ENCODE data around the gene ATXN7L1.
"Not testable (repeated sequence)": the region's sequence is repeated elsewhere in the genome, so short reads cannot be mapped to it uniquely, and the experiment has no call there.

ATXN7L1 gene

GRCh38 chr7:105860793-105861192 is 15.6 kb downstream of the ATXN7L1 start:
- DNase-seq (ENCODE audit: low read depth in 3 of 3), result no peak

GRCh38 chr7:105857009-105857952 is 19.1 kb downstream of the ATXN7L1 start:
- DNase-seq (ENCODE audit: low read depth in 3 of 3), result no peak

GRCh38 chr7:105854498-105854897 is 21.9 kb downstream of the ATXN7L1 start:
- no peak for DNase-seq (ENCODE audit: low read depth in 3 of 3)

GRCh38 chr7:105853931-105854419 is 22.4 kb downstream of the ATXN7L1 start:
- no peak for DNase-seq (ENCODE audit: low read depth in 3 of 3)

- no peak for DNase-seq (ENCODE audit: low read depth in 3 of 3)
These were observed 25.3 kb downstream of the ATXN7L1 start for GRCh38 chr7:105851064-105851463.

- DNase-seq (ENCODE audit: low read depth in 3 of 3), result peak; percentile 12 to 29 (median 25)
These were observed 27.1 kb downstream of the ATXN7L1 start for GRCh38 chr7:105849122-105849855.

- no peak for DNase-seq (ENCODE audit: low read depth in 3 of 3)
These were observed 30.0 kb downstream of the ATXN7L1 start for GRCh38 chr7:105846404-105846803.

- DNase-seq (ENCODE audit: low read depth in 3 of 3), result not testable (repeated sequence)
These were observed 31.7 kb downstream of the ATXN7L1 start for GRCh38 chr7:105844681-105845080.

GRCh38 chr7:105841866-105842265 is 34.5 kb downstream of the ATXN7L1 start:
- no peak for DNase-seq (ENCODE audit: low read depth in 3 of 3)

- DNase-seq (ENCODE audit: low read depth in 3 of 3), result no peak
These were observed 35.2 kb downstream of the ATXN7L1 start for GRCh38 chr7:105840981-105841749.

GRCh38 chr7:105839266-105839665 is 37.1 kb downstream of the ATXN7L1 start:
- no peak for DNase-seq (ENCODE audit: low read depth in 3 of 3)

GRCh38 chr7:105838627-105839231 is 37.7 kb downstream of the ATXN7L1 start:
- DNase-seq (ENCODE audit: low read depth in 3 of 3), result no peak

GRCh38 chr7:105837765-105838626 is 38.4 kb downstream of the ATXN7L1 start:
- no peak for DNase-seq (ENCODE audit: low read depth in 3 of 3)

GRCh38 chr7:105835441-105835840 is 41.0 kb downstream of the ATXN7L1 start:
- DNase-seq (ENCODE audit: low read depth in 3 of 3), result no peak

- DNase-seq (ENCODE audit: low read depth in 3 of 3), result no peak
These were observed 44.4 kb downstream of the ATXN7L1 start for GRCh38 chr7:105831824-105832535.

GRCh38 chr7:105831302-105831620 is 45.1 kb downstream of the ATXN7L1 start:
- no peak for DNase-seq (ENCODE audit: low read depth in 3 of 3)

GRCh38 chr7:105830405-105831301 is 45.7 kb downstream of the ATXN7L1 start:
- no peak for DNase-seq (ENCODE audit: low read depth in 3 of 3)

GRCh38 chr7:105829681-105830322 is 46.6 kb downstream of the ATXN7L1 start:
- DNase-seq (ENCODE audit: low read depth in 3 of 3), result no peak

All from stimulated activated CD4-positive, alpha-beta T cell treated with anti-CD3 and anti-CD28 coated beads, TNF-alpha, amount 100 ng/mL, for 4 hours (primary cell).